Astrocyte (in vitro differentiated cells and primary cell): Measurements from ENCODE around the gene UNC5B. TPM values are rescaled to one million over a fixed set of nuclear protein-coding genes. Genes with fewer than 3 reads are reported as not detected.

Source experiments
- DNase-seq: peaks from one replicate; pipeline ENCODE4 v3.0.0-alpha.2; 2010; ENCODE audit warnings: low read depth
- FAIRE-seq: peaks from 2 replicates; lab custom pipeline; 2011; peaks lifted over from hg19 to GRCh38; lab: Jason Lieb, UNC
- H2AFZ ChIP-seq: 2 replicates; pipeline ENCODE4 v1.6.0; 2012; ENCODE audit warnings: low read depth, low read length, inconsistent platforms
- H3K27ac ChIP-seq: 2 replicates; pipeline ENCODE4 v1.5.1; 2011; ENCODE audit warnings: low read depth, low read length, inconsistent platforms
- H3K27me3 ChIP-seq: 2 replicates; pipeline ENCODE4 v1.6.0; 2011; ENCODE audit warnings: low read length, inconsistent platforms; ENCODE audit not compliant: insufficient read depth
- H3K36me3 ChIP-seq: 2 replicates; pipeline ENCODE4 v1.5.1; 2011; ENCODE audit warnings: low read length, inconsistent platforms; ENCODE audit not compliant: insufficient read depth
- H3K4me1 ChIP-seq: 2 replicates; pipeline ENCODE4 v1.5.1; 2011; ENCODE audit warnings: low read length, inconsistent platforms; ENCODE audit not compliant: insufficient read depth
- H3K4me2 ChIP-seq: 2 replicates; pipeline ENCODE4 v1.6.0; 2012; ENCODE audit warnings: low read length, inconsistent platforms
- H3K4me3 ChIP-seq: 2 replicates; pipeline ENCODE4 v1.5.1; 2011; ENCODE audit warnings: low read depth, mild to moderate bottlenecking, low read length, inconsistent platforms; ENCODE audit not compliant: insufficient read depth
- H3K79me2 ChIP-seq: 2 replicates; pipeline ENCODE4 v1.6.0; 2012; ENCODE audit warnings: mild to moderate bottlenecking, low read length, inconsistent platforms; ENCODE audit not compliant: insufficient read depth
- H3K9ac ChIP-seq: 2 replicates; pipeline ENCODE4 v1.6.0; 2012; ENCODE audit warnings: mild to moderate bottlenecking, low read length, inconsistent platforms
- H3K9me3 ChIP-seq: 2 replicates; pipeline ENCODE4 v1.5.1; 2012; ENCODE audit warnings: low read depth, mild to moderate bottlenecking, low read length, inconsistent platforms; ENCODE audit not compliant: insufficient read depth
- H4K20me1 ChIP-seq: 2 replicates; pipeline ENCODE4 v1.6.0; 2012; ENCODE audit warnings: low read length, inconsistent platforms; ENCODE audit not compliant: insufficient read depth
- H3K27ac Mint-ChIP-seq: one replicate; pipeline ENCODE4 v1.8.0; 2021; ENCODE audit warnings: mild to moderate bottlenecking, mixed read lengths; ENCODE audit not compliant: unreplicated experiment
- H3K27me3 Mint-ChIP-seq: one replicate; pipeline ENCODE4 v1.8.0; 2021; ENCODE audit warnings: low read depth, mixed read lengths; ENCODE audit not compliant: unreplicated experiment
- H3K36me3 Mint-ChIP-seq: one replicate; pipeline ENCODE4 v1.8.0; 2021; ENCODE audit warnings: low read depth, mixed read lengths; ENCODE audit not compliant: unreplicated experiment
- H3K4me1 Mint-ChIP-seq: one replicate; pipeline ENCODE4 v1.8.0; 2021; ENCODE audit warnings: low read depth, mixed read lengths; ENCODE audit not compliant: unreplicated experiment
- H3K4me3 Mint-ChIP-seq: one replicate; pipeline ENCODE4 v1.8.0; 2021; ENCODE audit warnings: mild to moderate bottlenecking, moderate library complexity, mixed read lengths; ENCODE audit not compliant: unreplicated experiment
- H3K9me3 Mint-ChIP-seq: one replicate; pipeline ENCODE4 v1.8.0; 2021; ENCODE audit warnings: mild to moderate bottlenecking, mixed read lengths; ENCODE audit not compliant: unreplicated experiment
- EZH2 ChIP-seq: IDR thresholded peaks from 2 replicates; pipeline ENCODE4 v1.6.1; 2012; ENCODE audit warnings: mild to moderate bottlenecking, low read length, inconsistent platforms; ENCODE audit not compliant: insufficient read depth
- total RNA-seq: library from RNA; stranded (reverse); gene quantifications from 2 replicates; pipeline ENCODE4 v1.2.1, GENCODE V29; 2021
- TF ChIP-seq, protein P1 (sequence below): IDR thresholded peaks from 2 replicates; pipeline ENCODE4 v1.5.1; 2011; ENCODE audit warnings: low read depth, mild to moderate bottlenecking, inconsistent platforms, low read length, moderate library complexity; ENCODE audit not compliant: insufficient read depth

UNC5B gene
- total RNA-seq, 1 donor from 2014 or later: 15.0 TPM

- FAIRE-seq (no peak), DNase-seq (no peak)
- Histone ChIP-seq H3K27ac (no peak overlapping the region), H3K9me3 (no peaks in the 10 kb centered on the region), H3K9ac (no peak overlapping the region), H3K36me3 (no peaks in the 10 kb centered on the region), H2AFZ (no peak overlapping the region), H4K20me1 (peaks cover 43% of the 10 kb centered on the region), H3K4me2 (no peak overlapping the region), H3K27me3 (no peaks in the 10 kb centered on the region), H3K4me1 (peaks cover 31% of the 10 kb centered on the region), H3K79me2 (peaks cover 4% of the 10 kb centered on the region), H3K4me3 (no peak overlapping the region)
- no peak for TF ChIP-seq EZH2
- TF ChIP-seq, protein P1, sequence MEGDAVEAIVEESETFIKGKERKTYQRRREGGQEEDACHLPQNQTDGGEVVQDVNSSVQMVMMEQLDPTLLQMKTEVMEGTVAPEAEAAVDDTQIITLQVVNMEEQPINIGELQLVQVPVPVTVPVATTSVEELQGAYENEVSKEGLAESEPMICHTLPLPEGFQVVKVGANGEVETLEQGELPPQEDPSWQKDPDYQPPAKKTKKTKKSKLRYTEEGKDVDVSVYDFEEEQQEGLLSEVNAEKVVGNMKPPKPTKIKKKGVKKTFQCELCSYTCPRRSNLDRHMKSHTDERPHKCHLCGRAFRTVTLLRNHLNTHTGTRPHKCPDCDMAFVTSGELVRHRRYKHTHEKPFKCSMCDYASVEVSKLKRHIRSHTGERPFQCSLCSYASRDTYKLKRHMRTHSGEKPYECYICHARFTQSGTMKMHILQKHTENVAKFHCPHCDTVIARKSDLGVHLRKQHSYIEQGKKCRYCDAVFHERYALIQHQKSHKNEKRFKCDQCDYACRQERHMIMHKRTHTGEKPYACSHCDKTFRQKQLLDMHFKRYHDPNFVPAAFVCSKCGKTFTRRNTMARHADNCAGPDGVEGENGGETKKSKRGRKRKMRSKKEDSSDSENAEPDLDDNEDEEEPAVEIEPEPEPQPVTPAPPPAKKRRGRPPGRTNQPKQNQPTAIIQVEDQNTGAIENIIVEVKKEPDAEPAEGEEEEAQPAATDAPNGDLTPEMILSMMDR: no peak
- peaks cover 20% of the 10 kb centered on the region for H3K4me1 Mint-ChIP-seq
- H3K36me3 Mint-ChIP-seq: no peaks in the 10 kb centered on the region
- H3K9me3 Mint-ChIP-seq: no peaks in the 10 kb centered on the region
- peaks cover 5% of the 10 kb centered on the region for H3K27me3 Mint-ChIP-seq
- no peak overlapping the region for H3K27ac Mint-ChIP-seq
- H3K4me3 Mint-ChIP-seq: no peak overlapping the region
These were observed 35.0 kb downstream of the UNC5B start for GRCh38 chr10:71247414-71247705.

DNA sequence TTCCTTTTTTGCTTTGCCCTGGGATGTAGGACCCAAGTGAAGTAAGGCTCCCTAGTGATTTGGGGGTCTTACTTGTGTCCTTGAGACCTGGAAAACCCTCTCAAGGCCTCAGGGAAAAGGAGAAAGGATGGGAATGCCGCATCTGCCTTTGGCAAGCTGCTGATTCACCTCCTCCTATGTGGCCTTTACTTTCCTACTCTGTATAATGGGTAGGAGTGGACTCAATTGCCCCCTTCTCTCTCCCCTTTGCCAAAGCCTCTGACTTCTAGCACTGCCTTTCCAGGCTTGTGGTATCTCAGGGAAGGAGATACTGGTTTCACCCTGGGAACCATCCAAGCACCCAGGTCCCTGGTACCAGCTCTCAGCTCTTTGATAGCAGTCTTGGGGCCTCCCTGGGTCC, 35.4 kb downstream of the UNC5B start:
- Histone ChIP-seq H3K4me1 (peaks cover 28% of the 10 kb centered on the region), H4K20me1 (peaks cover 44% of the 10 kb centered on the region), H3K36me3 (no peaks in the 10 kb centered on the region), H3K79me2 (peaks cover 8% of the 10 kb centered on the region), H3K9me3 (no peaks in the 10 kb centered on the region), H3K4me2 (no peak overlapping the region), H2AFZ (no peak overlapping the region), H3K9ac (no peak overlapping the region), H3K27ac (no peak overlapping the region), H3K27me3 (no peaks in the 10 kb centered on the region), H3K4me3 (no peak overlapping the region)
- FAIRE-seq (no peak), DNase-seq (no peak)
- Mint-ChIP-seq H3K27me3 (peaks cover 8% of the 10 kb centered on the region), H3K4me3 (no peak overlapping the region), H3K27ac (no peak overlapping the region), H3K9me3 (no peaks in the 10 kb centered on the region), H3K36me3 (no peaks in the 10 kb centered on the region), H3K4me1 (peaks cover 25% of the 10 kb centered on the region)
- no peak for TF ChIP-seq EZH2

- Mint-ChIP-seq H3K27ac (no peak overlapping the region), H3K4me1 (peaks cover 27% of the 10 kb centered on the region), H3K9me3 (no peaks in the 10 kb centered on the region), H3K4me3 (no peak overlapping the region), H3K27me3 (peaks cover 11% of the 10 kb centered on the region), H3K36me3 (no peaks in the 10 kb centered on the region)
- no peak for TF ChIP-seq EZH2
- TF ChIP-seq, protein P1: no peak
- Histone ChIP-seq H3K27ac (no peak overlapping the region), H3K9ac (no peak overlapping the region), H3K4me3 (no peak overlapping the region), H4K20me1 (peaks cover 47% of the 10 kb centered on the region), H2AFZ (no peak overlapping the region), H3K9me3 (no peaks in the 10 kb centered on the region), H3K36me3 (no peaks in the 10 kb centered on the region), H3K4me1 (peaks cover 28% of the 10 kb centered on the region), H3K79me2 (peaks cover 8% of the 10 kb centered on the region), H3K27me3 (no peaks in the 10 kb centered on the region), H3K4me2 (no peak overlapping the region)
- DNase-seq: no peak
- FAIRE-seq: no peak
These were observed 35.8 kb downstream of the UNC5B start for GRCh38 chr10:71248210-71248609.
